ENCODE results near the gene ADARB2.

GRCh38 chr10:1660386-1660785, 76.9 kb downstream of the ADARB2 start:
- TF ChIP-seq CTCF (IDR thresholded peaks at IDR 0.05): no peak
- no peak for TF ChIP-seq EP300 (IDR thresholded peaks at IDR 0.05)
- no peak for TF ChIP-seq POLR2A (IDR thresholded peaks at IDR 0.05)
